Heart right ventricle (tissue), 16 donors: ENCODE results near the gene RFTN1. TPM values are rescaled to one million over a fixed set of nuclear protein-coding genes. Genes with fewer than 3 reads are reported as not detected.

ENCODE experiments used
- ATAC-seq, 8 donors: fragments of 200-7000 bp; cut with Tn5 transposase; one replicate each; pipeline ENCODE4 v1.9.1; 2020; ENCODE audit warnings: mild to moderate bottlenecking in 8 of 8, moderate library complexity in 8 of 8, moderate number of reproducible peaks in 1 of 8
- DNase-seq, 2 donors: peaks; one replicate each; pipeline ENCODE4 v3.0.0-alpha.2; 2020
- H3K27ac ChIP-seq, 10 donors: fragments of 200-600 bp; sonication (generic) in 2 of 10; one replicate each; pipeline versions ENCODE4 v1.5.0 to v1.8.0; 2020 to 2022; ENCODE audit warnings: mild to moderate bottlenecking in 3 of 10
- H3K27me3 ChIP-seq, 7 donors: fragments of 200-600 bp; one replicate each; pipeline ENCODE4 v1.8.0; 2021 to 2022; ENCODE audit warnings: mild to moderate bottlenecking in 2 of 7
- H3K36me3 ChIP-seq, 9 donors: fragments of 200-600 bp; sonication (generic) in 1 of 9; one replicate each; pipeline versions ENCODE4 v1.5.0 to v1.8.0; 2020 to 2022; ENCODE audit warnings: mild to moderate bottlenecking in 2 of 9
- H3K4me1 ChIP-seq, 9 donors: fragments of 200-600 bp; sonication (generic) in 1 of 9; one replicate each; pipeline versions ENCODE4 v1.5.0 to v1.8.0; 2020 to 2022; ENCODE audit warnings: mild to moderate bottlenecking in 4 of 9
- H3K4me3 ChIP-seq, 10 donors: fragments of 200-600 bp; sonication (generic) in 2 of 10; one replicate each; pipeline versions ENCODE4 v1.5.0 to v1.8.0; 2020 to 2022; ENCODE audit warnings: mild to moderate bottlenecking in 7 of 10, moderate library complexity in 2 of 10
- H3K9me3 ChIP-seq, 11 donors: fragments of 200-600 bp in 10 of 11; sonication (generic) in 2 of 11; one replicate each; pipeline versions ENCODE4 v1.5.0 to v1.8.0; 2013 to 2022; ENCODE audit warnings: mild to moderate bottlenecking in 2 of 11, control low read depth in 1 of 11, moderate library complexity in 1 of 11
- CTCF ChIP-seq, 9 donors: fragments of 200-600 bp; sonication (generic) in 2 of 9; IDR thresholded peaks; one replicate each; pipeline versions ENCODE4 v1.5.0 to v1.8.0; 2021 to 2022; ENCODE audit warnings: antibody characterized with exemption in 9 of 9, mild to moderate bottlenecking in 5 of 9, moderate library complexity in 1 of 9
- WGBS, 2 donors: extraction: QIAGEN DNeasy Blood & Tissue Kit; methylation state at CpG; one replicate each; pipeline ENCODE4 v1.1.7; 2013; ENCODE audit warnings: inconsistent platforms in 1 of 2; 5-methylcytosine and 5-hydroxymethylcytosine counted together
- intact Hi-C, 10 donors: fragments of 100-400 bp; cut with DNase I; formaldehyde crosslinking; loops; one replicate each; pipeline versions ENCODE4 v1.11.1 to v1.14.2; 2022
- polyA plus RNA-seq, 2 donors: library from polyadenylated mRNA; stranded (reverse); fragments of 200-250 nt; gene quantifications; one replicate each; pipeline ENCODE4 v1.2.3, GENCODE V29; 2013
- total RNA-seq, 10 donors: library from RNA; stranded (reverse); fragmentation: NEBNext Ultra II Directional in 3 of 10; extraction: Animal tissue kit (Norgen Biotek cat#: 25700) in 3 of 10; gene quantifications; one replicate each; pipeline versions ENCODE4 v1.2.1 to v1.2.4, GENCODE V29; 2021 to 2023
- donor health status: Arrhythmogenic right ventricular cardiomyopathy.
- donor health status: ischemic (EF 13 %, LVEDD 7.1; RV severe dilation, severe dysfunction).
- donor health status: healthy with polysubstance abuse.
- donor health status: DM: no; HTN: yes; CAD: no.
- donor health status: DM: no; HTN: no; CAD: no.
- donor health status: ischemic (EF 25% LVEDD 6.9; RV normal size, moderate dysfunction).
- donor health status: ischemic (EF 25% LVEDD 5.7; RV mildly dilated, moderate dysfunction).
- donor health status: healthy.
- donor health status: DM: yes; HTN: yes; CAD: no.
- donor health status: Ischemic cardiomyopathy.
- donor health status: ischemic (EF 35%, LVEDD 5.7; RV mildly dilated, moderate dysfunction).
- donor health status: nonischemic (EF 11% LVEDD 7.7; RV severe dilation, severe dysfunction).
- donor health status: DM: yes; HTN: yes; CAD: no.
- donor health status: PGD.
- donor health status: ischemic (EF 29% LVEDD 5.4; RV normal size, mild dysfunction).
- donor health status: nonischemic (EF 23%, LVEDD 6.1; RV moderate dilation, normal function).

RFTN1 gene
- total and polyA plus RNA-seq, 12 donors = 17.4 to 32.2 (median 24.0) TPM

- Histone ChIP-seq H3K27ac (peak overlapping the region in 7 of 10 donors; percentile 4 to 88 (median 73)), H3K36me3 (peaks cover 0 to 14% (median 0%) of the 10 kb centered on the region in 9 donors), H3K4me3 (no peak overlapping the region), H3K9me3 (peaks cover 0 to 14% (median 0%) of the 10 kb centered on the region in 11 donors), H3K4me1 (peaks cover 26 to 76% (median 60%) of the 10 kb centered on the region in 9 donors), H3K27me3 (no peaks in the 10 kb centered on the region)
- DNase-seq (peak in 1 of 2 donors; percentile 54), ATAC-seq (peak in 4 of 8 donors; percentile 34 to 65 (median 44))
- peak; percentile 47 to 95 (median 85) for TF ChIP-seq CTCF (IDR thresholded peaks at IDR 0.05)
- WGBS, 2 donors = 62 to 70% methylated on average over 3 of the region's 3 CpGs
- intact Hi-C loops = loop anchor here in 9 of 10 donors (1.0 to 10.0 kb wide), 8 partner anchors 225 to 262 kb away; partner anchors contain the start of gene RFTN1 (in 3 of the 9)
These were observed 223.3 kb downstream of the RFTN1 start for GRCh38 chr3:16290007-16290826.

- peak in 7 of 8 donors; percentile 34 to 66 (median 58) for ATAC-seq
- WGBS, 2 donors = 70 to 74% methylated on average over 2 of the region's 2 CpGs
- no peak for DNase-seq
- peaks cover 0 to 11% (median 0%) of the 10 kb centered on the region in 9 donors for H3K36me3 ChIP-seq
- intact Hi-C loops = loop anchor here in 7 of 10 donors (2.0 to 5.0 kb wide), 5 partner anchors 227 to 263 kb away; no protein-coding TSS in a partner anchor
- peak overlapping the region in 9 of 10 donors; percentile 1 to 88 (median 73) for H3K27ac ChIP-seq
- no peak for TF ChIP-seq CTCF (IDR thresholded peaks at IDR 0.05)
- H3K9me3 ChIP-seq = peaks cover 0 to 14% (median 0%) of the 10 kb centered on the region in 11 donors
- peaks cover 26 to 73% (median 64%) of the 10 kb centered on the region in 9 donors for H3K4me1 ChIP-seq
- H3K27me3 ChIP-seq = no peaks in the 10 kb centered on the region
- H3K4me3 ChIP-seq = peak overlapping the region in 1 of 10 donors; percentile 39
These were observed 224.2 kb downstream of the RFTN1 start for GRCh38 chr3:16289144-16289889.

GRCh38 chr3:16288664-16289063 lies 224.8 kb downstream of the RFTN1 start:
- DNase-seq (peak in 1 of 2 donors; percentile 54), ATAC-seq (peak; percentile 66 to 93 (median 86))
- Histone ChIP-seq H3K27ac (peak overlapping the region; percentile 1 to 88 (median 72)), H3K9me3 (peaks cover 0 to 7% (median 0%) of the 10 kb centered on the region in 11 donors), H3K36me3 (peaks cover 0 to 18% (median 0%) of the 10 kb centered on the region in 9 donors), H3K4me1 (peaks cover 26 to 73% (median 64%) of the 10 kb centered on the region in 9 donors), H3K4me3 (peak overlapping the region in 1 of 10 donors; percentile 39), H3K27me3 (no peaks in the 10 kb centered on the region)
- intact Hi-C loops = loop anchor here in 7 of 10 donors (2.0 to 5.0 kb wide), 5 partner anchors 228 to 264 kb away; no protein-coding TSS in a partner anchor
- 54 to 55% methylated on average over 1 of the region's 1 CpG for WGBS, 2 donors
- TF ChIP-seq CTCF (IDR thresholded peaks at IDR 0.05) = no peak
